Measurements from ENCODE around the gene HOXD8.

HOXD8 gene

DNA sequence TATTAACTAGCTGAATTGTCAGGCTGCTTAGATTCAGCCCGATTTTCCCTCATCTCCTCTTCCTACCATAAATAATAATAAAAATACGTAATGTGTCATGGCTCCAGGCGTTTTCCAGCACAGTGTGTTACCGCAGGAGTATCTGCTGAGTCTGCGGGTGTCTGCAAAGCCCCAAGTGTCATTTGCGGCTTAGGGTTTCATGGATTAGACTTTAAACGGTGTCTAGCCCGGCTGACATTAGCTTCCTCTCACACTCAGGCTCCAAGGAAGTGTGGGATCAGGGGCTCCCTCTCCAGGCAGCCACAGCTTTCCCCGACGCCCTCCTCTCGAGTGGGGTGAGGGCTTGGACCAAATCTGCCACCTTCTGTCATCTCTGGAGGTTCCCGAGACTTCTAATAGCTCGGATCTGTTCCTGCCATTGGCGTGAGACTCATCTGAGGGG is 44.9 kb downstream of the HOXD8 start:
- DNase-seq (ENCODE audit: low spot score), result peak; percentile 68

GRCh38 chr2:176174824-176175708 is 45.6 kb downstream of the HOXD8 start:
- DNase-seq (ENCODE audit: low spot score), result no peak

- no peak for DNase-seq (ENCODE audit: low spot score)
Observed at GRCh38 chr2:176175709-176176607, 46.5 kb downstream of the HOXD8 start.

GRCh38 chr2:176177580-176178037 is 48.1 kb downstream of the HOXD8 start:
- no peak for DNase-seq (ENCODE audit: low spot score)

DNA sequence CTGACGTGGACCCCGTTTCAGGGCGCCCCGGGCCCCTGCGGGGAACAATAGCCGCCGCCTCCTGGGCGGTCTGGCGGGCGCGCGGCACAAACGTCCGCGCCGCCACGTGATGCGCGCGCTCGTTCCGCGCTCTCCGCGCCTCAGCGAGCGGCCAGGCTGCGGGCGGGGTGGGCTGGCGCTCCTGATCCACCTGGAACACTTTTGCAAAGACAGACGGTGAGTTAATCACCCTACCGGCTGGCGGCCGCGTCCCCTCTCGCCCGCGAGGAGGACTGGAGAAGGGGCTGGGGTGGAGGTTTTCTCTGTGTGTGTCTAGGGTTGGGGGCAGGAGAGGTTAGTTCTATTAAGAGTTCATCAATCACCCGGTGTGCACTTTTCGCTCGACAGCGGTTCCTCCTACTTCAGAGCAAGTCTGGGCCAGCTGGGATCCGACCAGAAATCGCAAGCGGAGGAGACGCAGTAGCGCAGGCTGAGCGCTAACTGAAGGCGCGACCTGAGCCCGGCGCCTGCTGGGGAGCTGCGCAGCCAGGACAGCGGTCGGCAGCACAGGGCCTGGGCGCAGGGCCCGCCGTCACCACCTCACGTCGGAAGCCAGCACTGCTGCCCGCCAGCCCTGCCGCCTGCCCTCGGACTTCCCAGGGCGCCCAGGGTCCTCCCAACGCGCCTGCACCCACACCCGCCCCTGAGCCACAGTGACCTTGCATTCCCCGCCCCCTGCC is 48.7 kb downstream of the HOXD8 start:
- DNase-seq (ENCODE audit: low spot score), result no peak

- no peak for DNase-seq (ENCODE audit: low spot score)
Observed at GRCh38 chr2:176178757-176179295, 49.3 kb downstream of the HOXD8 start.

DNA sequence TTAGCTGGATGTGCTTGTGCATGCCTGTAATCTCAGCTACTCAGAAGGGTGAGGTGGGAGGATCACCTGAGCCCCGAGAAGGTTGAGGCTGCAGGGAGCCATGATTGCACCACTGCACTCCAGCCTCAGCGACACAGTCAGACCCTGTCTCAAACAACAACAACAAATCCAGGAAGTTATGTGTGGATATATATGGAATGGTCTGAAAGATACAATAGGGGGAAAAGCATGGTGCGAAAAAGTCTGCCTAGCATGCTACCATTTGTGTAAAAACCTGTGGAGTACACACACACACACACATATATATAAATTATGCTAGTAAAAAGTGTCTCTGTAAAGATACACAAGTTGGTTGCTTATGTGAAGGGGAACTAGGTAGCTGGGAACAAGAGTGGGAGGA is 52.0 kb downstream of the HOXD8 start:
- no peak for DNase-seq (ENCODE audit: low spot score)
